ENCODE measurements around the gene AK2. TPM values are rescaled to one million over a fixed set of nuclear protein-coding genes. Genes with fewer than 3 reads are reported as not detected.
"Not testable (repeated sequence)": the region's sequence is repeated elsewhere in the genome, so short reads cannot be mapped to it uniquely, and the experiment has no call there.

AK2 gene
- total RNA-seq, 8 experiments from 2014 or later = 105 to 219 (median 163) TPM

DNA sequence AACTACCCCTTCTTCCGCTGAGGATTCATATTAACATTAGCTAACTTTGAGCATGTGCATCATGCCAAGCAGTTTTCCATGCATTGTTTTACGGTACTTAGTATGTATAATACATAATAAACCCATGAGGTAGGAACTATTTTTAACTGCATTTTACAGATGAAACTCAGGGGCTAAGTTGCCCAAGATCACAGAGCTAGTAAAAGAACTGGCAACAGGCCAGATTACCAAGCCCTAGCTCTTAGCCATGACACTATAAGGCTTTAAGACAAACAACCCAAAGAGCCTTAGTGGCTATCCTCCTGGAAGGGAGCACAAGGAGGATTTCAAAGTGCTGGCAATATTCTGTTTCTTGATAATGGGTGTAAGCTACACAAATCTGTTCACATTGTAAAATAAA, 6.1 kb downstream of the AK2 start:
- peak in 1 of 8 experiments; percentile 43 for ATAC-seq (replicated peaks in 6 of 8)
- WGBS, 10 experiments = 83 to 100% (median 100%) methylated on average over 1 to 2 of the region's 2 CpGs; no CpG with 5 or more reads in 4 of the 10 experiments
- Histone ChIP-seq H3K4me1 (replicated peaks in 1 of 2) (peaks cover 4 to 5% of the 10 kb centered on the region in 2 donors), H3K4me3 (no peak overlapping the region), H3K27ac (no peak overlapping the region)
- in situ Hi-C loops (cut with MboI; ENCODE audit: low pct_unique_long_range_greater_than_20kb in 2 of 9, low sequenced_read_pairs in 9 of 9, unreplicated experiment in 9 of 9) = no loop called here

DNA sequence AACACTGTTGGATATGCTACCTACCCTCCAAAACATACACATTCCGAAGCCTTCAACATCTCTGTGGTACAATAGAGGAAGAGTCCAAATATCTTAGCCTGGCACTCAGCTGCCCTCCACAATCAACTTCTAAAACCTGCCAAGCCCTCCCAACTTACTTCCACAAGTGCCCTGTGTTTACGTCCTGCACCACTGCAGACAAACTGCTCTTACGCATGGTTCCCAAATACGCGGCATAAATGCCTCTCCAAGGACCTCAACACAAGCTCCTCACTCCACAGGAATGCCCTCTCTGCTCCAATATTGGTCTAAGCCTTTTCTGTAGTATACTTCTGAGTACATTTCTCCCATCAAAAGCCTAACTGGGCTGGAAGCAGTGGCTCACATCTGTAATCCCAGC, 6.8 kb downstream of the AK2 start:
- in situ Hi-C loops (cut with MboI; ENCODE audit: low pct_unique_long_range_greater_than_20kb in 2 of 9, low sequenced_read_pairs in 9 of 9, unreplicated experiment in 9 of 9) = no loop called here
- Histone ChIP-seq H3K4me3 (no peak overlapping the region), H3K27ac (no peak overlapping the region), H3K4me1 (replicated peaks in 1 of 2) (no peaks in the 10 kb centered on the region)
- no peak for ATAC-seq (replicated peaks in 6 of 8)
- WGBS, 10 experiments = 95 to 100% (median 100%) methylated on average over 1 to 5 of the region's 5 CpGs; no CpG with 5 or more reads in 4 of the 10 experiments

DNA sequence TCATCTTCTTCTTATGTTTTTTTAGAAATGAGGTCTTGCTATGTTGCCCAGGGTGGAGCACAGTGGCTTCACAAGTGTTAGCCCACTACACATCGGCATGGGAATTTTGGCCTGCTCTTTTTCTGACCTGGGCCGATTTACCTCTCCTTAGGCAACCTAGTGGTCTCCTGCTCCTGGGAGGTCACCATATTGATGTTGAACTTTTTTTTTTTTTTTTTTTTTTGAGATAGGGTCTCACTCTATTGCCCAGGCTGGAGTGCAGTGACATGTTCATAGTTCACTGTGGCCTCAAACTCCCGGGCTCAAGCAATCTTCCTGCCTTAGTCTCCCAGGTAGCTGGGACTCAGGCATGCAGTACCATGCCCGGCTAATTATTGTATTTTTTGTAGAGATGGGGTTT, 7.5 kb downstream of the AK2 start:
- no peak overlapping the region for H3K27ac ChIP-seq
- no peaks in the 10 kb centered on the region for H3K4me1 ChIP-seq (replicated peaks in 1 of 2)
- ATAC-seq (replicated peaks in 6 of 8) = no peak
- in situ Hi-C loops (cut with MboI; ENCODE audit: low pct_unique_long_range_greater_than_20kb in 2 of 9, low sequenced_read_pairs in 9 of 9, unreplicated experiment in 9 of 9) = no loop called here
- 90 to 100% (median 96%) methylated on average over 2 to 4 of the region's 4 CpGs; no CpG with 5 or more reads in 3 of the 10 experiments for WGBS, 10 experiments
- no peak overlapping the region for H3K4me3 ChIP-seq

DNA sequence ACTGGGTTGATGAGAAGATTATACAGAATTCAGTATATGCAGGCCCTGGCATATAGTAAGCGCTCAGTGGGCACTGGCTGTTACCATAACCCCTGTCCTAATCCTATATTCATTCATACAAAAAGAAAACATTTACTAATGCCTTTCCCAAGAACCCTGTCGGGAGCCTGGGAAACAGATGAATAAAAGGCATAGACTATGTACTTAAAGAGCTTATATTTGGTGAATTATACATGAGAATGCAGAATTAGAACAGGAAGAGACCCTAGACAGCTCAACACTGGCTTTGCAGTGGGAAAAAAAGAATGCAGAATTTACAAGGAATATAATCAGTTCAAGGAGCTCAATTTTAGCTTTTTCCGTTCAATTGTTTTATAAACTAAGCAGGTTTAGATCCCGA, 10.9 kb downstream of the AK2 start:
- in situ Hi-C loops (cut with MboI; ENCODE audit: low pct_unique_long_range_greater_than_20kb in 2 of 9, low sequenced_read_pairs in 9 of 9, unreplicated experiment in 9 of 9) = no loop called here
- Histone ChIP-seq H3K27ac (no peak overlapping the region), H3K4me1 (replicated peaks in 1 of 2) (no peaks in the 10 kb centered on the region), H3K4me3 (no peak overlapping the region)
- peak in 1 of 8 experiments; percentile 69 for ATAC-seq (replicated peaks in 6 of 8)
- WGBS, 10 experiments = 71 to 100% (median 90%) methylated on average over 2 to 4 of the region's 4 CpGs

DNA sequence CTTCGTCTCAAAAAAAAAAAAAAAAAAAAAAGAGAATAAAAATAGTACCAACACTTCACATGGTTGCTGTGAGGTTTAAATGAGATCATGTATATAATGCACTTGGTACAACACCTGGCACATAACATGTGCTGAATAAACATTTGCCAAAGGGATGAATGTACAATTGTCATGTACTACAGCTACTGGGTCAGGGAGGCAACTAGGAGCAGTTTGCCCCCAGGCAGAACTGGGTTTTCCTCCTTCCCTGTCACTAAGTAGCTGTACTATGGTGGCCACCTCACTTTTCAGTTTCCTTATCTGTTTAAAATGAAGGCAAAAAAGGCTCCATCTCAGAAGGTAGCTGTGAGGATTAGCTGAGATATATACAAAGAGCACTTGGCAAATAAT, 11.5 kb downstream of the AK2 start:
- WGBS, 10 experiments = 100% methylated on average over 1 of the region's 1 CpG; no CpG with 5 or more reads in 8 of the 10 experiments
- peak in 3 of 8 experiments; percentile 35 to 53 (median 36) for ATAC-seq (replicated peaks in 6 of 8)
- no peak overlapping the region for H3K27ac ChIP-seq
- no peak overlapping the region for H3K4me3 ChIP-seq
- H3K4me1 ChIP-seq (replicated peaks in 1 of 2) = no peaks in the 10 kb centered on the region
- in situ Hi-C loops (cut with MboI; ENCODE audit: low pct_unique_long_range_greater_than_20kb in 2 of 9, low sequenced_read_pairs in 9 of 9, unreplicated experiment in 9 of 9) = no loop called here

DNA sequence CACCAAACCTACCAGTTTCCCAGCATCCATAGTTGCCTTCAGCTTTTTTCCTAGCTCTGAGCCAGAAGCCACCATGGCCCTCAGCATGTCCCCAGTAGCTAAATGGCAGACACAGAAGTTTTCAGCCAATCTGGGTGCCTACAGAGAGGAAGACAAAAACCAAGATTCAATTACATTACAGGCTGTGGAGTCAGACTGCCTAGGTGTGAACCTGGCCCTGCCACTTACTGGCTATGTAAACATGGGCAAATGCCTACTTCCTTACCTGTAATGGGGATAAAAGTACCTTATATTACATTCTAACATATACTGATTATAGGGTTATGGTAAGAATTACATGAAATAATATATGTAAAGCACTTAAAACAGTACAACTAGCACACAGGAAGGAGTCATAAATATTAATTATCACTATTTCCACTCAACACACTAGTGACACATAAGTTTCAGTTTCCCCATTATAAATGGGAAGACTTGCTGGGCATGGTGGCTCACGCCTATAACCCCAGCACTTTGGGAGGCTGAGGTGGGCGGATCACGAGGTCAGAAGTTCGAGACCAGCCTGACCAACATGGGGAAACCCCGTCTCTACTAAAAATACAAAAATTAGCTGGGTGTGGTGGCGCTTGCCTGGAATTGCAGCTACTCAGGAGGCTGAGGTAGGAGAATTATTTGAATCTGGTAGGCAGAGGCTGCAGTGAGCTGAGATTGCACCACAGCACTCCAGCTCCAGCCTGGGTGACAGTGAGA, 12.1 kb downstream of the AK2 start:
- in situ Hi-C loops (cut with MboI; ENCODE audit: low pct_unique_long_range_greater_than_20kb in 2 of 9, low sequenced_read_pairs in 9 of 9, unreplicated experiment in 9 of 9); H3K4me1 ChIP-seq (replicated peaks in 1 of 2); H3K27ac ChIP-seq; H3K4me3 ChIP-seq: not testable (repeated sequence)
- WGBS, 10 experiments = 81 to 97% (median 94%) methylated on average over 3 to 6 of the region's 6 CpGs; no CpG with 5 or more reads in 4 of the 10 experiments
- ATAC-seq (replicated peaks in 6 of 8) = peak in 3 of 8 experiments; percentile 21 to 76 (median 75)

DNA sequence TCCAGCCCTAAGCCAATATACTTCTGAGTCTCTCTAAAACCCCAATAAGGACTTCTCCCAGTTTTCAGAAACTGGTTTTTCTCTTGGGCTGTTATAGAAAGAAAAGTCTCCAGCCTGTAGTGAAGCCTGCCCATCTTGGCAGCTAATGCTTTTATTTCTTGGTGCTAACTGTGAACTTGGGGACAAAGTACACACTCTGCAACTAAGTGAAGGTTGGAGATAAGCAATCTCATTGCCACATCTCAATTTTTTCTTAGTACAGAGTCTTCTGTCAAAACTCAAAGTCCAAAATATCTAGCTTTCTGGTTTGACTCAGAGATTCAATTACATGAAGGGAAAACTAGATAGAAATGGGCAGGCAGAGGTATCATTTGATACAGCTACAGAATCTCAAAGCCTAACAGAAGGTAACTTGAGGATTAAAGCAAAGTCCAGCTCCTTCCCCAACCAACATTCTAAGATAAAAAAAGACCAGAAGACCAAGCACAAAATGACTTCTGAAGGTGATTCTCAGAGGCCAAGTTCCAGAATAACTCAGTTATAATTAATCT, 14.0 kb downstream of the AK2 start:
- Histone ChIP-seq H3K4me3 (no peak overlapping the region), H3K27ac (no peak overlapping the region), H3K4me1 (replicated peaks in 1 of 2) (no peaks in the 10 kb centered on the region)
- ATAC-seq (replicated peaks in 6 of 8) = no peak
- in situ Hi-C loops (cut with MboI; ENCODE audit: low pct_unique_long_range_greater_than_20kb in 2 of 9, low sequenced_read_pairs in 9 of 9, unreplicated experiment in 9 of 9) = no loop called here

DNA sequence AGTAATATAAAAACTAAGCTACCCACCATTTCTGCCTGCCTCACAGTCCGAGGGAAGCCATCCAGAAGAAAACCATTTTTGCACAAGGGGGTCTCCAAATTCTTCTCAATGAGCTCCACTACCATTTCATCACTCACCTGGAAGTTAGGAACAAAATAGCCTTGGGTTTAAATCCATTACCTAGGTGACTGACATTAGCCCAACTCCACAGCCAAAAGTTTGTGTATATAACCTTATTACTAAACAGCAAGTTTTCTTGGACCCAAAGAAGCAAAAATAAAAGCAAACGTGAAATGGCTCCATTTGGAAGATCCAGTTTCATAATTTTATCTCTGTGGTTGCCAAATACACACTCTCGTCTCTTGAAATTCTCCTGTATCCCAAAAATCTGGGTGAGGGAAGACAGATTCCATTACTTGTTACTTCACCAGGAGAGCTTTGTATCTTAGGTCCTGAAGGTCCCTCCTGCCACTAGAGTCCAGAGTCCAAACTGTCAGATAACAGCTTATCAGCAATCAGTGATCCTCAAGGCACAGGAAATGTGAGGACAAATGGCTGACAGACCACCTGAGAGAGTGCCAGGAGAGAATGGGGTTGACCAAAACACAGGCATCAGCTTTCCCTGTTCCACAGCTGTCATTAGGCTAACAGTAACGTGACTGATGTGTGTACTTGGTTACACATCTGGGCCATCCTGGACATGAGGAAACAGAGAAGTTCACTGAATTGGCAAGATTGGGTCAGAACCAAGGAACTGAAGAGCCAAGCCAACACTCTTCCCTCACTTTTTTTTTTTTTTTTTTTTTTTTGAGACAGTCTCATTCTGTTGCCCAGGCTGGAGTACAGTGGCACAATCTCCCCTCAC, 14.9 kb downstream of the AK2 start:
- Histone ChIP-seq H3K27ac (no peak overlapping the region), H3K4me3 (no peak overlapping the region), H3K4me1 (replicated peaks in 1 of 2) (no peaks in the 10 kb centered on the region)
- ATAC-seq (replicated peaks in 6 of 8) = no peak
- 87 to 100% (median 96%) methylated on average over 1 to 4 of the region's 4 CpGs; no CpG with 5 or more reads in 1 of the 10 experiments for WGBS, 10 experiments
- in situ Hi-C loops (cut with MboI; ENCODE audit: low pct_unique_long_range_greater_than_20kb in 2 of 9, low sequenced_read_pairs in 9 of 9, unreplicated experiment in 9 of 9) = no loop called here

DNA sequence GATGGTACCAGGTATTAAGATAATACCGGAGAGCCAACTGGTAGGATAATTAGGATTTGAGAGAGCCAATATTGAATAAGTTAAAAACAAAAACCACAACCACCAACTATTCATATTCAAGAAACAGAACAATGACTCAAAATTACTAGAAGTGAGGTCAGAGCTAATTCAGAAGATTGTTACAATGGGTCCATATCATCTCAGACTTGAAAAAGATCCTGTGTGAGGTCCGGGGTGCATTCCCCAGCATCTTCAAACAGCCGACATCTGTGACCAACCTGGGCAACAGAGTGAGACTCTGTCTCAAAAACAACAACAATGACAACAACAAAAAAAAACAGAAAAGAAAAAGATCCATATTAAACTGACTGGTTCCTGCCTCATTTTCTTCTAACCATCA, 18.6 kb downstream of the AK2 start:
- in situ Hi-C loops (cut with MboI; ENCODE audit: low pct_unique_long_range_greater_than_20kb in 2 of 9, low sequenced_read_pairs in 9 of 9, unreplicated experiment in 9 of 9) = no loop called here
- H3K4me1 ChIP-seq (replicated peaks in 1 of 2) = peaks cover 0 to 5% of the 10 kb centered on the region in 2 donors
- no peak overlapping the region for H3K27ac ChIP-seq
- ATAC-seq (replicated peaks in 6 of 8) = no peak
- H3K4me3 ChIP-seq = no peak overlapping the region
- WGBS, 10 experiments = 61 to 100% (median 90%) methylated on average over 1 to 3 of the region's 3 CpGs; no CpG with 5 or more reads in 1 of the 10 experiments

DNA sequence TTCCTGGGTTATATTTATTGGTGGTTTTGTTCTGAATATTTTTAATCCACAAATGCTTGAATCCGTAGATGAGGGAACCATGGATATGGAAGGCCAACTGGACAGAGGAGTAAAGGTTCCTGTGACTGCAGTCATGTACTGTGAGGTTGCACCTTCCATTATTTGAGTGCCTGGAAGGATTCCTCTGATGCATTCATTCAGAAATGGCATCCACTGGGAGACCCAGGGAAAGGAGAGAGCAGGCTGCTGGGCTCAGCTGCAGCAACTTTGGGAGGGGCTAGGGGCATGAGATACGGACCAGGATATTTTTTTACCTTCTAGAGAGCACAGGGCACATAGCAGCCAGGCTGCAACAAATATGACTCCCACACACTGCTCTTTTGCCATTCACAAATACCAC, 19.5 kb downstream of the AK2 start:
- in situ Hi-C loops (cut with MboI; ENCODE audit: low pct_unique_long_range_greater_than_20kb in 2 of 9, low sequenced_read_pairs in 9 of 9, unreplicated experiment in 9 of 9) = no loop called here
- H3K4me1 ChIP-seq (replicated peaks in 1 of 2) = peaks cover 0 to 5% of the 10 kb centered on the region in 2 donors
- no peak overlapping the region for H3K4me3 ChIP-seq
- no peak overlapping the region for H3K27ac ChIP-seq
- WGBS, 10 experiments = 83 to 100% (median 100%) methylated on average over 1 to 2 of the region's 2 CpGs; no CpG with 5 or more reads in 2 of the 10 experiments
- no peak for ATAC-seq (replicated peaks in 6 of 8)

DNA sequence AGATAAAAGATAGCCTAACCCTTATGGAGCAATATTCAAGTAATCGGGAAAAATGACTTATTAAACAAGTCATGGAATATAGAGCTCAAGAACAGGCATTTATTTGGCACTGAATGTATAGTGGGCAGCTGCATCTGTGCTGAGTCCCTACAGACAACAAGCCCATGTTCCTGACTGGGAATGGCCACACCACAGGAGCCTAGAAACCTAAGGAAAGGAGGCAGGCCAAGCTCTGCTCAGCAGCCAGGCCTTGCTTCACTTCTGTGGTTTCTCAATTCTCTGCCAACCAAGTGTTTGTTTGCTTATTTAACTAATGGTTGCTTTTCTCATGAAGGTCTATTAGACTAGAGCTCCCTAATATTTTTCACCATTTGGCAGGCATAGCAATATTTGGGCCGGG, 21.5 kb downstream of the AK2 start:
- Histone ChIP-seq H3K4me1 (replicated peaks in 1 of 2) (peaks cover 0 to 5% of the 10 kb centered on the region in 2 donors), H3K4me3 (no peak overlapping the region), H3K27ac (no peak overlapping the region)
- ATAC-seq (replicated peaks in 6 of 8) = peak in 1 of 8 experiments; percentile 28
- WGBS, 10 experiments = 80 to 100% (median 91%) methylated on average over 1 to 2 of the region's 2 CpGs; no CpG with 5 or more reads in 1 of the 10 experiments
- in situ Hi-C loops (cut with MboI; ENCODE audit: low pct_unique_long_range_greater_than_20kb in 2 of 9, low sequenced_read_pairs in 9 of 9, unreplicated experiment in 9 of 9) = no loop called here

DNA sequence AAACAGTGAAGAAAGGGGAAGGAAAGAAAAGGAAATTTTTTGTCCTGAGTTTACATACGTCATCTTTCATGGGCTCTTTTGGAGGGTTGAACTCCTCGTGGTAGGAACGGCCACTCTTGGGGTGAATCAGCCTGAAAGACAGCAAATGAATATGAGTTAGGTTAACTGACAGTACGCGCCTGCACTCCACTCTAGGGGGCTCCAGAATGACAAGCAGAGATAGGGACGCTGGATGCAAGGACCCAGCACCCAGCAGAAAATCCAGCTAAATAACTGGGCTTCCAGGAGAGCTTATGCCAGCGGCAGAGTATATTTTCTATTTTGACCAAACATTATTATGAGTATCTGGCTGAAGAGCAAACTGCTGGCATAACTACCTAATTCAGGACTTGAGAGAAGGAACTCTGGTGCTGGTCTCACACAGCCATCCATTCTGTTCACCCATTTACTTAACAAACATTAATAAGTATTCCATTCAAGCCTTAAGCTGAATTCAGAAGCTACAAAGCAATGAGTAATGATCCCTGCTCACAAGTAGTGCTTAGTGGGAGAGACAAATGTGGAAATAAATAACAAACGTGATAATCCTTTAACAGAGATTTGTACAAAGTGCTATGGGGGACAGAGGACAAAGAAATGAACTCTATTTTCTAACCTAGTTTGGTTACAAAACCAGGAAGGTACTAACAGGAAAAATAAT, 22.1 kb downstream of the AK2 start:
- WGBS, 10 experiments = 82 to 100% (median 88%) methylated on average over 2 to 8 of the region's 8 CpGs
- Histone ChIP-seq H3K4me3 (no peak overlapping the region), H3K4me1 (replicated peaks in 1 of 2) (peaks cover 0 to 5% of the 10 kb centered on the region in 2 donors), H3K27ac (no peak overlapping the region)
- in situ Hi-C loops (cut with MboI; ENCODE audit: low pct_unique_long_range_greater_than_20kb in 2 of 9, low sequenced_read_pairs in 9 of 9, unreplicated experiment in 9 of 9) = no loop called here
- peak in 1 of 8 experiments; percentile 70 for ATAC-seq (replicated peaks in 6 of 8)

All from motor neuron (in vitro differentiated cells).